HepG2 (cell line): Measurements from ENCODE around the gene ZFP14. TPM values are rescaled to one million over a fixed set of nuclear protein-coding genes. Genes with fewer than 3 reads are reported as not detected.
A peak's percentile ranks its signal among the peaks of the same experiment; 100 is the strongest.

Experiments used
- ARID5B ChIP-seq: IDR thresholded peaks from 2 replicates; pipeline ENCODE4 v1.4.0; 2020; ENCODE audit warnings: mild to moderate bottlenecking, missing genetic modification reagents
- CHD4 ChIP-seq: fragments of 200-600 bp; sonication (generic); IDR thresholded peaks from 2 replicates; pipeline ENCODE4 v1.7.0; 2017; ENCODE audit warnings: mild to moderate bottlenecking, low read length, borderline replicate concordance
- ETV5 ChIP-seq: IDR thresholded peaks from 2 replicates; pipeline ENCODE4 v1.6.1; 2018; ENCODE audit warnings: missing biosample characterization, missing genetic modification reagents, inconsistent platforms, borderline replicate concordance
- GATAD2A ChIP-seq: IDR thresholded peaks from 2 replicates; pipeline ENCODE4 v1.6.1; 2016
- HNF1A ChIP-seq, 2 experiments: sonication (generic) in 1 of 2; formaldehyde crosslinking in 1 of 2; IDR thresholded peaks; 2 replicates each; pipeline versions ENCODE4 v1.4.0 to v1.6.1; 2016 to 2020; ENCODE audit warnings: borderline replicate concordance in 1 of 2, low read depth in 1 of 2, mild to moderate bottlenecking in 1 of 2, missing genetic modification reagents in 1 of 2
- HNF4A ChIP-seq: sonication (generic); formaldehyde crosslinking; IDR thresholded peaks from 2 replicates; pipeline ENCODE4 v1.4.0; 2020; ENCODE audit warnings: missing genetic modification reagents
- MNT ChIP-seq: fragments of 450-650 bp; IDR thresholded peaks from 2 replicates; pipeline ENCODE4 v1.6.1; 2016
- MYC ChIP-seq: sonication (generic); formaldehyde crosslinking; IDR thresholded peaks from 2 replicates; pipeline ENCODE4 v1.9.0; 2021; ENCODE audit warnings: missing genetic modification reagents, borderline replicate concordance
- PCBP2 ChIP-seq: fragments of 200-400 bp; formaldehyde crosslinking; optimal IDR thresholded peaks from 2 replicates; pipeline ENCODE3; 2018; ENCODE audit warnings: low read length, low read depth; ENCODE audit not compliant: poor library complexity, severe bottlenecking
- PITX1 ChIP-seq: sonication (generic); formaldehyde crosslinking; IDR thresholded peaks from 2 replicates; pipeline ENCODE4 v1.5.1; 2020; ENCODE audit warnings: mild to moderate bottlenecking, missing genetic modification reagents
- POLR2AphosphoS5 ChIP-seq: IDR thresholded peaks from 2 replicates; pipeline ENCODE4 v1.6.1; 2012; ENCODE audit warnings: low read depth, low read length
- PREB ChIP-seq: sonication (generic); formaldehyde crosslinking; IDR thresholded peaks from 2 replicates; pipeline ENCODE4 v1.4.0; 2020; ENCODE audit warnings: missing genetic modification reagents
- RFX1 ChIP-seq: fragments of 450-650 bp; IDR thresholded peaks from 2 replicates; pipeline ENCODE4 v1.6.1; 2017
- SP140L ChIP-seq: sonication (generic); formaldehyde crosslinking; IDR thresholded peaks from 2 replicates; pipeline ENCODE4 v1.4.0; 2020; ENCODE audit warnings: missing genetic modification reagents, borderline replicate concordance
- ZNF326 ChIP-seq: sonication (generic); formaldehyde crosslinking; IDR thresholded peaks from 2 replicates; pipeline ENCODE4 v1.4.0; 2020; ENCODE audit warnings: missing genetic modification reagents, borderline replicate concordance
- ZNF644 ChIP-seq: IDR thresholded peaks from 2 replicates; pipeline ENCODE4 v1.6.1; 2016; ENCODE audit warnings: low read depth
- ZNF792 ChIP-seq: IDR thresholded peaks from 2 replicates; pipeline ENCODE4 v1.6.1; 2016
- polyA plus RNA-seq, 8 experiments: library from polyadenylated mRNA; depleted of rRNA in 3 of 8; stranded (reverse) in 7 of 8; unstranded in 1 of 8; fragments of >200 nt; fragmentation: Illumina TruSeq in 4 of 8; extraction: Trizol in 4 of 8; gene quantifications; 2 replicates each; pipeline versions ENCODE4 v1.2.1 to v1.2.3, GENCODE V29; 2011 to 2016; ENCODE audit warnings: low read depth in 4 of 8, missing spikeins in 1 of 8, mixed read lengths in 1 of 8; ENCODE audit not compliant: insufficient read depth in 1 of 8
- total RNA-seq, 5 experiments: library from RNA; depleted of rRNA; stranded (reverse); fragments of >200 nt; fragmentation: Illumina TruSeq; extraction: Trizol; gene quantifications; 2 replicates each; pipeline ENCODE4 v1.2.3, GENCODE V29; 2016; ENCODE audit warnings: low read depth in 1 of 5

Gene ZFP14
- total and polyA plus RNA-seq, 2 of the 13 experiments (the other 11 are each of a cell fraction or from before 2014, with no cell fraction given): 2.0 to 5.0 TPM

- TF ChIP-seq POLR2AphosphoS5 (peak; percentile 25; the same call in 1 of the 2 replicates), GATAD2A (CRISPR knock-in tag) (peak; percentile 56), ZNF644 (CRISPR knock-in tag) (0 out of 2 replicates have a peak, but pooled peaks have one; percentile 38), ZNF792 (CRISPR knock-in tag) (no peak), ZNF326 (CRISPR knock-in tag) (no peak), ETV5 (CRISPR knock-in tag) (no peak), CHD4 (no peak), RFX1 (no peak), HNF1A (IDR thresholded peaks at IDR 0.05; ENCODE audit: low read depth) (peak; percentile 67), HNF1A (CRISPR knock-in tag; IDR thresholded peaks at IDR 0.05; ENCODE audit: borderline replicate concordance) (peak; percentile 52; the same call in 1 of the 2 replicates), PITX1 (CRISPR knock-in tag) (peak; percentile 62; the same call in 1 of the 2 replicates), SP140L (CRISPR knock-in tag) (no peak), ARID5B (CRISPR knock-in tag) (peak; percentile 39; the same call in 1 of the 2 replicates), HNF4A (CRISPR knock-in tag) (peak; percentile 86), PREB (CRISPR knock-in tag) (no peak), PCBP2 (no peak), MNT (no peak), MYC (no peak)
Measured at GRCh38 chr19:36377541-36378178, 1.3 kb downstream of the ZFP14 start (continued).
